HCT116 (cell line): ENCODE results near the gene TIMP4. TPM values are rescaled to one million over a fixed set of nuclear protein-coding genes. Genes with fewer than 3 reads are reported as not detected.

Experiments used
- ATAC-seq: fragments of 200-7000 bp; cut with Tn5 transposase; 2 replicates; pipeline ENCODE4 v1.9.1; 2020; ENCODE audit warnings: mild to moderate bottlenecking, moderate library complexity
- BruUV-seq: library from RNA; stranded (reverse); fragments of 400-500 nt; replicated peaks from 2 replicates; lab custom pipeline; 2021; lab: Mats Ljungman, UMichigan
- CTCF ChIA-PET: fragments of 300-600 bp; sonication (Branson Sonifier 250); formaldehyde crosslinking; loops from one replicate; lab custom pipeline; 2021; ENCODE audit warnings: antibody characterized with exemption; lab: Charles Lee
- POLR2A ChIA-PET: fragments of 300-600, 350-600 bp; sonication (Branson Sonifier 250); formaldehyde crosslinking; loops from one replicate; lab custom pipeline; 2021; ENCODE audit warnings: antibody characterized with exemption; lab: Charles Lee
- RAD21 ChIA-PET, 2 experiments: fragments of 300-600 bp; sonication (Branson Sonifier 250); formaldehyde crosslinking; loops; one replicate each; lab custom pipeline; 2023; ENCODE audit warnings: low total read pairs in 2 of 2; ENCODE audit not compliant: uncharacterized antibody in 2 of 2, unreplicated experiment in 2 of 2, low non-redundant PET in 1 of 2; lab: Charles Lee
- DNase-seq: peaks from one replicate; pipeline ENCODE4 v3.0.0-alpha.2; 2010; ENCODE audit warnings: low read depth, low spot score
- H2AFZ ChIP-seq: fragments of 200-600 bp; shearing (Covaris generic), sonication (generic); 2 replicates; pipeline ENCODE4 v1.6.1; 2017; ENCODE audit warnings: low read depth, mixed run types, mixed read lengths, antibody characterized with exemption, low read length; ENCODE audit not compliant: poor library complexity, severe bottlenecking
- H3K27ac ChIP-seq: 2 replicates; pipeline ENCODE4 v1.5.1; 2012; ENCODE audit warnings: low read depth, low read length
- H3K27me3 ChIP-seq: fragments of 200-600 bp; sonication (generic); 2 replicates; pipeline ENCODE4 v1.6.1; 2016; ENCODE audit warnings: mixed run types, low read length, mixed read lengths; ENCODE audit not compliant: insufficient read depth
- H3K36me3 ChIP-seq, 2 experiments: fragments of 200-500 bp in 1 of 2; fragments of 200-600 bp in 1 of 2; sonication (Bioruptor generic) in 1 of 2; sonication (generic) in 1 of 2; 2 replicates each; pipeline versions ENCODE4 v1.5.1 to v1.6.1; 2014 to 2016; ENCODE audit warnings: low read length in 2 of 2, inconsistent platforms in 1 of 2, mixed read lengths in 1 of 2, mixed run types in 1 of 2; ENCODE audit not compliant: insufficient read depth in 2 of 2, control insufficient read depth in 1 of 2
- H3K4me1 ChIP-seq, 2 experiments: fragments of 200-600 bp in 1 of 2; sonication (generic) in 1 of 2; 2 replicates each; pipeline versions ENCODE4 v1.5.1 to v1.6.1; 2012 to 2017; ENCODE audit warnings: low read length in 2 of 2, inconsistent platforms in 1 of 2, mild to moderate bottlenecking in 1 of 2, mixed read lengths in 1 of 2, mixed run types in 1 of 2, moderate library complexity in 1 of 2; ENCODE audit not compliant: insufficient read depth in 2 of 2, control insufficient read depth in 1 of 2
- H3K4me2 ChIP-seq: fragments of 200-600 bp; sonication (generic); 2 replicates; pipeline ENCODE4 v1.6.1; 2017; ENCODE audit warnings: mixed run types, low read length, mixed read lengths
- H3K4me3 ChIP-seq, 2 experiments: fragments of 200-600 bp in 1 of 2; sonication (generic) in 1 of 2; replicated peaks in 1 of 2; 2 replicates each; pipeline ENCODE4 v1.5.1; 2011 to 2016; ENCODE audit warnings: low read length in 2 of 2, control low read depth in 1 of 2, low read depth in 1 of 2, mild to moderate bottlenecking in 1 of 2, mixed read lengths in 1 of 2, mixed run types in 1 of 2
- H3K79me2 ChIP-seq: fragments of 200-600 bp; sonication (generic); 2 replicates; pipeline ENCODE4 v1.6.1; 2017; ENCODE audit warnings: mild to moderate bottlenecking, mixed run types, low read length, moderate library complexity, mixed read lengths; ENCODE audit not compliant: insufficient read depth
- H3K9ac ChIP-seq: fragments of 200-600 bp; sonication (generic); 2 replicates; pipeline ENCODE4 v1.6.1; 2016; ENCODE audit warnings: low read length, mixed read lengths
- H3K9me2 ChIP-seq: fragments of 200-600 bp; sonication (generic), shearing (Covaris generic); 2 replicates; pipeline ENCODE4 v1.6.1; 2017; ENCODE audit warnings: mixed run types, mild to moderate bottlenecking, moderate library complexity; ENCODE audit not compliant: insufficient read depth
- H3K9me3 ChIP-seq, 2 experiments: fragments of 200-500 bp in 1 of 2; fragments of 200-600 bp in 1 of 2; sonication (Bioruptor generic) in 1 of 2; sonication (generic) in 1 of 2; 2 replicates each; pipeline ENCODE4 v1.6.1; 2014 to 2017; ENCODE audit warnings: low read length in 2 of 2, mixed read lengths in 2 of 2, inconsistent platforms in 1 of 2, low read depth in 1 of 2, mild to moderate bottlenecking in 1 of 2, mixed run types in 1 of 2, moderate library complexity in 1 of 2; ENCODE audit not compliant: control insufficient read depth in 1 of 2, insufficient read depth in 1 of 2
- H4K20me1 ChIP-seq: fragments of 200-600 bp; sonication (generic), shearing (Covaris generic); 2 replicates; pipeline ENCODE4 v1.6.1; 2017; ENCODE audit warnings: mixed run types, mild to moderate bottlenecking, moderate library complexity; ENCODE audit not compliant: insufficient read depth
- CBX3 ChIP-seq: IDR thresholded peaks from 2 replicates; pipeline ENCODE4 v1.6.1; 2012; ENCODE audit warnings: low read depth
- CEBPB ChIP-seq: IDR thresholded peaks from 2 replicates; pipeline ENCODE4 v1.6.1; 2012; ENCODE audit warnings: low read depth
- EGR1 ChIP-seq: IDR thresholded peaks from 2 replicates; pipeline ENCODE4 v1.6.1; 2012; ENCODE audit warnings: low read depth
- ELF1 ChIP-seq: IDR thresholded peaks from 2 replicates; pipeline ENCODE4 v1.6.1; 2012; ENCODE audit warnings: low read depth, borderline replicate concordance
- EZH2 ChIP-seq: fragments of 200-600 bp; sonication (generic); IDR thresholded peaks from 2 replicates; pipeline ENCODE4 v1.6.1; 2017; ENCODE audit warnings: antibody characterized with exemption, mixed run types
- EZH2phosphoT487 ChIP-seq: fragments of 200-600 bp; IDR thresholded peaks from 2 replicates; pipeline ENCODE4 v1.6.1; 2018; ENCODE audit warnings: antibody characterized with exemption, borderline replicate concordance
- FOSL1 ChIP-seq: IDR thresholded peaks from 2 replicates; pipeline ENCODE4 v1.6.1; 2012; ENCODE audit warnings: low read depth
- JUND ChIP-seq: IDR thresholded peaks from 2 replicates; pipeline ENCODE4 v1.6.1; 2012
- POLR2AphosphoS5 ChIP-seq: IDR thresholded peaks from 2 replicates; pipeline ENCODE4 v1.6.1; 2011; ENCODE audit warnings: mild to moderate bottlenecking, low read depth, low read length, moderate library complexity
- RAD21 ChIP-seq: IDR thresholded peaks from 2 replicates; pipeline ENCODE4 v1.6.1; 2012; ENCODE audit warnings: low read depth, mild to moderate bottlenecking
- SP1 ChIP-seq: IDR thresholded peaks from 2 replicates; pipeline ENCODE4 v1.6.1; 2012; ENCODE audit warnings: low read depth
- SRF ChIP-seq: IDR thresholded peaks from 2 replicates; pipeline ENCODE4 v1.6.1; 2012; ENCODE audit warnings: low read depth
- ZFX ChIP-seq: fragments of 450-650 bp; IDR thresholded peaks from 2 replicates; pipeline ENCODE4 v1.6.1; 2017
- ZNF274 ChIP-seq: fragments of 200-500 bp; sonication (Bioruptor generic); IDR thresholded peaks from 2 replicates; pipeline ENCODE4 v1.6.1; 2014; ENCODE audit warnings: mild to moderate bottlenecking, low read depth, low read length, inconsistent platforms
- intact Hi-C: fragments of 100-400 bp; cut with micrococcal nuclease; formaldehyde crosslinking; loops from 2 replicates; pipeline ENCODE4 v1.10.0; 2022
- total RNA-seq: library from RNA; stranded (reverse); gene quantifications from one replicate; pipeline ENCODE4 v1.2.1, GENCODE V29; 2021; ENCODE audit not compliant: unreplicated experiment
- TF ChIP-seq, protein P1 (sequence below): IDR thresholded peaks from 2 replicates; pipeline ENCODE4 v1.6.1; 2012
- TF ChIP-seq, protein P2 (sequence below): IDR thresholded peaks from 2 replicates; pipeline ENCODE4 v1.6.1; 2011; ENCODE audit warnings: mild to moderate bottlenecking, low read length, moderate library complexity; ENCODE audit not compliant: insufficient replicate concordance; ENCODE audit errors: extremely low read depth
- TF ChIP-seq, protein P3 (sequence below): IDR thresholded peaks from 2 replicates; pipeline ENCODE4 v1.6.1; 2012; ENCODE audit warnings: low read depth

The TIMP4 gene
- total RNA-seq, 1 experiment from 2014 or later: not detected

DNA sequence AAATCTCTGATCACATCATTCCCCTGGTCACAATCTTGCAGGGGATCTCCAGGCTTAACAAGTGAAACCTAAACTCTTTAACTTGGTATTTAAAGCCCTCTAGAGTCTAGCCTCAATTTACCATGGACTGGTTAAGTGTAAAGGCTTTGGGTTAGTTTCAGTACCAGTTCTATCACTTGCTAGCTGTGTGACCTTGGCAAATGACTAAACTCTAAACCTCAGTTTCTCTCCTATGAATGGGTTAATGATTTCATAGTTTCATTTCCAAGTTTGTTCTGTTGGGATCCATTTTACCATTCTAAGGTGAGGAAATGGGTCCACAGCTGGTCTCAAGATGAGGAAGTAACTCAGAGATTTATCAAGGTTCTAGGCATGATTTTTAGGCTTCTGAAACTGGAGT is 38.8 kb upstream of the TIMP4 start:
- intact Hi-C loops: loop anchor here (5.0 kb wide), 1 partner anchor 90 kb away; the partner anchor contains the start of gene PPARG
- H3K27ac ChIP-seq: no peak overlapping the region

DNA sequence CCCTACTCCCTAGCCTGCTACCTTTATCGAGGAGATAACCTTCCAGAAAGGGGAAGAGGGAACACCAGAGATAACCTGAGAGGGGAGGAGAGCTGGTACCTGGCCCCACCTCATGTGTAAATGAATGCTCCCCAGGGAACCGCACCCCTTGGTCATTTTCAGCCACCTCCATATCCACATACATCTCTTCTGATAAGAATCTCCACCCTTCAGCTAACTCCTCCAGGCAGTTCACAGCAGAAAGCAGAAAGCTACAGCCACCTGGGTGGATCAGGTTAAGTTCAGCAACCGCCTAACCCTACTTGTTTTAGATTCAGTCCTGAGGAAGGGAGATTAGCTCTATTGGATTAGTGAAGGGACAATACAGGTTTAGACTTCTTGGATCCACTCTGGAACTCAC is 38.0 kb upstream of the TIMP4 start:
- CTCF ChIA-PET: no interaction called here
- TF ChIP-seq SRF (no peak), POLR2AphosphoS5 (no peak), SP1 (no peak), RAD21 (no peak), ZFX (no peak), CBX3 (no peak), JUND (no peak), FOSL1 (no peak), EZH2 (no peak), ELF1 (no peak), ZNF274 (no peak), EGR1 (no peak), EZH2phosphoT487 (no peak)
- TF ChIP-seq, protein P1, sequence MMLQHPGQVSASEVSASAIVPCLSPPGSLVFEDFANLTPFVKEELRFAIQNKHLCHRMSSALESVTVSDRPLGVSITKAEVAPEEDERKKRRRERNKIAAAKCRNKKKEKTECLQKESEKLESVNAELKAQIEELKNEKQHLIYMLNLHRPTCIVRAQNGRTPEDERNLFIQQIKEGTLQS: no peak
- TF ChIP-seq, protein P2, sequence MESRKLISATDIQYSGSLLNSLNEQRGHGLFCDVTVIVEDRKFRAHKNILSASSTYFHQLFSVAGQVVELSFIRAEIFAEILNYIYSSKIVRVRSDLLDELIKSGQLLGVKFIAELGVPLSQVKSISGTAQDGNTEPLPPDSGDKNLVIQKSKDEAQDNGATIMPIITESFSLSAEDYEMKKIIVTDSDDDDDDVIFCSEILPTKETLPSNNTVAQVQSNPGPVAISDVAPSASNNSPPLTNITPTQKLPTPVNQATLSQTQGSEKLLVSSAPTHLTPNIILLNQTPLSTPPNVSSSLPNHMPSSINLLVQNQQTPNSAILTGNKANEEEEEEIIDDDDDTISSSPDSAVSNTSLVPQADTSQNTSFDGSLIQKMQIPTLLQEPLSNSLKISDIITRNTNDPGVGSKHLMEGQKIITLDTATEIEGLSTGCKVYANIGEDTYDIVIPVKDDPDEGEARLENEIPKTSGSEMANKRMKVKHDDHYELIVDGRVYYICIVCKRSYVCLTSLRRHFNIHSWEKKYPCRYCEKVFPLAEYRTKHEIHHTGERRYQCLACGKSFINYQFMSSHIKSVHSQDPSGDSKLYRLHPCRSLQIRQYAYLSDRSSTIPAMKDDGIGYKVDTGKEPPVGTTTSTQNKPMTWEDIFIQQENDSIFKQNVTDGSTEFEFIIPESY: no peak
- TF ChIP-seq, protein P3, sequence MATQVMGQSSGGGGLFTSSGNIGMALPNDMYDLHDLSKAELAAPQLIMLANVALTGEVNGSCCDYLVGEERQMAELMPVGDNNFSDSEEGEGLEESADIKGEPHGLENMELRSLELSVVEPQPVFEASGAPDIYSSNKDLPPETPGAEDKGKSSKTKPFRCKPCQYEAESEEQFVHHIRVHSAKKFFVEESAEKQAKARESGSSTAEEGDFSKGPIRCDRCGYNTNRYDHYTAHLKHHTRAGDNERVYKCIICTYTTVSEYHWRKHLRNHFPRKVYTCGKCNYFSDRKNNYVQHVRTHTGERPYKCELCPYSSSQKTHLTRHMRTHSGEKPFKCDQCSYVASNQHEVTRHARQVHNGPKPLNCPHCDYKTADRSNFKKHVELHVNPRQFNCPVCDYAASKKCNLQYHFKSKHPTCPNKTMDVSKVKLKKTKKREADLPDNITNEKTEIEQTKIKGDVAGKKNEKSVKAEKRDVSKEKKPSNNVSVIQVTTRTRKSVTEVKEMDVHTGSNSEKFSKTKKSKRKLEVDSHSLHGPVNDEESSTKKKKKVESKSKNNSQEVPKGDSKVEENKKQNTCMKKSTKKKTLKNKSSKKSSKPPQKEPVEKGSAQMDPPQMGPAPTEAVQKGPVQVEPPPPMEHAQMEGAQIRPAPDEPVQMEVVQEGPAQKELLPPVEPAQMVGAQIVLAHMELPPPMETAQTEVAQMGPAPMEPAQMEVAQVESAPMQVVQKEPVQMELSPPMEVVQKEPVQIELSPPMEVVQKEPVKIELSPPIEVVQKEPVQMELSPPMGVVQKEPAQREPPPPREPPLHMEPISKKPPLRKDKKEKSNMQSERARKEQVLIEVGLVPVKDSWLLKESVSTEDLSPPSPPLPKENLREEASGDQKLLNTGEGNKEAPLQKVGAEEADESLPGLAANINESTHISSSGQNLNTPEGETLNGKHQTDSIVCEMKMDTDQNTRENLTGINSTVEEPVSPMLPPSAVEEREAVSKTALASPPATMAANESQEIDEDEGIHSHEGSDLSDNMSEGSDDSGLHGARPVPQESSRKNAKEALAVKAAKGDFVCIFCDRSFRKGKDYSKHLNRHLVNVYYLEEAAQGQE: no peak

More for the DNA sequence above, 38.8 kb upstream of the TIMP4 start:
- POLR2A ChIA-PET: no interaction called here
- Histone ChIP-seq H3K4me1 (peaks cover 26 to 32% of the 10 kb centered on the region in 2 experiments), H3K36me3 (no peaks in the 10 kb centered on the region), H3K4me3 (no peak overlapping the region), H3K9ac (no peak overlapping the region), H4K20me1 (no peaks in the 10 kb centered on the region), H3K27me3 (no peaks in the 10 kb centered on the region), H3K4me2 (no peak overlapping the region), H3K9me3 (no peaks in the 10 kb centered on the region), H3K9me2 (no peaks in the 10 kb centered on the region), H2AFZ (no peak overlapping the region), H3K79me2 (no peaks in the 10 kb centered on the region)
- no TSS peak for BruUV-seq
- RAD21 ChIA-PET: no interaction called here
- DNase-seq (no peak), ATAC-seq (no peak)
- CTCF ChIA-PET: no interaction called here
- no peak for TF ChIP-seq POLR2AphosphoS5
- no peak for TF ChIP-seq SRF
- TF ChIP-seq CEBPB: no peak
- TF ChIP-seq EZH2phosphoT487: no peak

More for the DNA sequence above, 38.0 kb upstream of the TIMP4 start:
- Histone ChIP-seq H3K4me3 (no peak overlapping the region), H3K79me2 (no peaks in the 10 kb centered on the region), H2AFZ (no peak overlapping the region), H3K4me2 (no peak overlapping the region), H3K27ac (no peak overlapping the region), H3K4me1 (peaks cover 27 to 37% of the 10 kb centered on the region in 2 experiments), H3K36me3 (no peaks in the 10 kb centered on the region), H3K9me3 (no peaks in the 10 kb centered on the region), H3K9me2 (no peaks in the 10 kb centered on the region), H3K27me3 (no peaks in the 10 kb centered on the region), H4K20me1 (no peaks in the 10 kb centered on the region), H3K9ac (no peak overlapping the region)
- ChIA-PET RAD21 (no interaction called here), POLR2A (no interaction called here)
- ATAC-seq (no peak), DNase-seq (no peak)
- BruUV-seq: no TSS peak
- intact Hi-C loops: loop anchor here (5.0 kb wide), 1 partner anchor 91 kb away; the partner anchor contains the start of gene PPARG
